KOPT-K1 (cell line): ENCODE data around the gene NBAS.
"Not testable (repeated sequence)": the region's sequence is repeated elsewhere in the genome, so short reads cannot be mapped to it uniquely, and the experiment has no call there.

ENCODE experiments used
- H3K27ac ChIP-seq: fragments of 200-600 bp; sonication (generic); 2 replicates; pipeline ENCODE4 v1.5.1; 2016; ENCODE audit warnings: antibody characterized with exemption, mild to moderate bottlenecking, low read depth, low read length; ENCODE audit not compliant: poor library complexity, severe bottlenecking
- H3K36me3 ChIP-seq: fragments of 200-600 bp; sonication (generic); 2 replicates; pipeline ENCODE4 v1.5.1; 2017; ENCODE audit warnings: antibody characterized with exemption, mild to moderate bottlenecking, low read length, moderate library complexity; ENCODE audit not compliant: insufficient read depth
- H3K9me3 ChIP-seq: fragments of 200-600 bp; sonication (generic); 2 replicates; pipeline ENCODE4 v1.5.1; 2017; ENCODE audit warnings: antibody characterized with exemption, low read length, mild to moderate bottlenecking; ENCODE audit not compliant: insufficient read depth, poor library complexity, severe bottlenecking

Gene NBAS

GRCh38 chr2:15412779-15413178 lies 148.4 kb downstream of the NBAS start:
- Histone ChIP-seq H3K9me3 (no peaks in the 10 kb centered on the region), H3K27ac (no peak overlapping the region), H3K36me3 (peaks cover 17% of the 10 kb centered on the region; the same call in 1 of the 2 replicates)

- no peak overlapping the region for H3K27ac ChIP-seq
- peaks cover 17% of the 10 kb centered on the region; the same call in 1 of the 2 replicates for H3K36me3 ChIP-seq
- H3K9me3 ChIP-seq = no peaks in the 10 kb centered on the region
These were observed 148.8 kb downstream of the NBAS start for GRCh38 chr2:15412309-15412708.

- no peak overlapping the region for H3K27ac ChIP-seq
- peaks cover 17% of the 10 kb centered on the region; the same call in 1 of the 2 replicates for H3K36me3 ChIP-seq
- no peaks in the 10 kb centered on the region for H3K9me3 ChIP-seq
These were observed 150.2 kb downstream of the NBAS start for GRCh38 chr2:15410884-15411283.

GRCh38 chr2:15408759-15409158 lies 152.4 kb downstream of the NBAS start:
- Histone ChIP-seq H3K36me3 (peaks cover 11% of the 10 kb centered on the region; the same call in 1 of the 2 replicates), H3K9me3 (no peaks in the 10 kb centered on the region), H3K27ac (no peak overlapping the region)

- Histone ChIP-seq H3K27ac (no peak overlapping the region), H3K9me3 (no peaks in the 10 kb centered on the region), H3K36me3 (0 out of 2 replicates have a peak, but pooled peaks cover 3% of the 10 kb centered on the region)
These were observed 153.5 kb downstream of the NBAS start for GRCh38 chr2:15407666-15408065.

GRCh38 chr2:15404511-15404910 lies 156.6 kb downstream of the NBAS start:
- not testable (repeated sequence) for H3K36me3 ChIP-seq, H3K27ac ChIP-seq, H3K9me3 ChIP-seq

GRCh38 chr2:15400240-15400826 lies 160.8 kb downstream of the NBAS start:
- Histone ChIP-seq H3K27ac (no peak overlapping the region), H3K36me3 (no peaks in the 10 kb centered on the region; the same call in 1 of the 2 replicates), H3K9me3 (no peaks in the 10 kb centered on the region)

GRCh38 chr2:15399241-15399640 lies 161.9 kb downstream of the NBAS start:
- H3K36me3 ChIP-seq = no peaks in the 10 kb centered on the region; the same call in 1 of the 2 replicates
- no peak overlapping the region for H3K27ac ChIP-seq
- H3K9me3 ChIP-seq = no peaks in the 10 kb centered on the region

- no peak overlapping the region for H3K27ac ChIP-seq
- peaks cover 4% of the 10 kb centered on the region for H3K9me3 ChIP-seq
- H3K36me3 ChIP-seq = peaks cover 15% of the 10 kb centered on the region; the same call in 1 of the 2 replicates
These were observed 169.4 kb downstream of the NBAS start for GRCh38 chr2:15391751-15392150.

GRCh38 chr2:15389895-15390294 lies 171.2 kb downstream of the NBAS start:
- Histone ChIP-seq H3K27ac (no peak overlapping the region), H3K9me3 (peaks cover 4% of the 10 kb centered on the region), H3K36me3 (peaks cover 15% of the 10 kb centered on the region; the same call in 1 of the 2 replicates)

GRCh38 chr2:15389326-15389700 lies 171.8 kb downstream of the NBAS start:
- peaks cover 4% of the 10 kb centered on the region for H3K9me3 ChIP-seq
- no peak overlapping the region for H3K27ac ChIP-seq
- H3K36me3 ChIP-seq = peaks cover 15% of the 10 kb centered on the region; the same call in 1 of the 2 replicates

GRCh38 chr2:15388406-15389325 lies 172.5 kb downstream of the NBAS start:
- H3K36me3 ChIP-seq = peaks cover 15% of the 10 kb centered on the region; the same call in 1 of the 2 replicates
- no peak overlapping the region for H3K27ac ChIP-seq
- H3K9me3 ChIP-seq = peaks cover 4% of the 10 kb centered on the region

GRCh38 chr2:15385184-15385583 lies 175.9 kb downstream of the NBAS start:
- Histone ChIP-seq H3K27ac (no peak overlapping the region), H3K36me3 (peaks cover 7% of the 10 kb centered on the region), H3K9me3 (no peaks in the 10 kb centered on the region)

- Histone ChIP-seq H3K36me3 (peaks cover 6% of the 10 kb centered on the region), H3K27ac (no peak overlapping the region), H3K9me3 (no peaks in the 10 kb centered on the region)
These were observed 177.3 kb downstream of the NBAS start for GRCh38 chr2:15383695-15384350.
